Large intestine (tissue), 3 donors: ENCODE results near the gene STARD7. TPM values are rescaled to one million over a fixed set of nuclear protein-coding genes. Genes with fewer than 3 reads are reported as not detected.
A peak's percentile ranks its signal among the peaks of the same experiment; 100 is the strongest.
"Not testable (repeated sequence)": the region's sequence is repeated elsewhere in the genome, so short reads cannot be mapped to it uniquely, and the experiment has no call there.

ENCODE experiments used
- DNase-seq, 2 donors: peaks; one replicate each; pipeline versions ENCODE4 v3.0.0 to v3.0.0-alpha.2; 2013
- H3K27ac ChIP-seq: one replicate; pipeline ENCODE4 v1.5.1; 2013; ENCODE audit warnings: low read length
- H3K27me3 ChIP-seq: 2 replicates; pipeline ENCODE4 v1.6.1; 2013; ENCODE audit warnings: low read length; ENCODE audit not compliant: control insufficient read depth, insufficient read depth
- H3K36me3 ChIP-seq: 2 replicates; pipeline ENCODE4 v1.6.1; 2013; ENCODE audit warnings: low read length; ENCODE audit not compliant: control insufficient read depth, insufficient read depth
- H3K4me1 ChIP-seq: one replicate; pipeline ENCODE4 v1.6.1; 2013; ENCODE audit warnings: low read length; ENCODE audit not compliant: control insufficient read depth, insufficient read depth
- H3K4me3 ChIP-seq: one replicate; pipeline ENCODE4 v1.5.1; 2013; ENCODE audit warnings: low read length
- H3K9me3 ChIP-seq: one replicate; pipeline ENCODE4 v1.6.1; 2013; ENCODE audit warnings: mild to moderate bottlenecking, low read depth, low read length, moderate library complexity; ENCODE audit not compliant: control insufficient read depth
- WGBS: methylation state at CpG from one replicate; pipeline ENCODE4 v1.1.5; 2013; ENCODE audit warnings: low lambda C conversion rate; ENCODE audit not compliant: insufficient coverage; 5-methylcytosine and 5-hydroxymethylcytosine counted together
- polyA plus RNA-seq: library from polyadenylated mRNA; unstranded; fragments of 120-200 nt; gene quantifications from one replicate; pipeline ENCODE4 v1.2.1, GENCODE V29; 2013

Gene STARD7
- polyA plus RNA-seq, 1 donor = 121 TPM

GRCh38 chr2:96143231-96143847 lies 65.3 kb downstream of the STARD7 start:
- no peak overlapping the region for H3K27ac ChIP-seq
- H3K9me3 ChIP-seq = no peaks in the 10 kb centered on the region
- H3K27me3 ChIP-seq = peaks cover 7% of the 10 kb centered on the region
- no peak for DNase-seq
- no peak overlapping the region for H3K4me3 ChIP-seq
- WGBS = no CpG with 5 or more reads among the region's 10 CpGs
- H3K36me3 ChIP-seq = no peaks in the 10 kb centered on the region
- H3K4me1 ChIP-seq = peaks cover 14% of the 10 kb centered on the region

DNA sequence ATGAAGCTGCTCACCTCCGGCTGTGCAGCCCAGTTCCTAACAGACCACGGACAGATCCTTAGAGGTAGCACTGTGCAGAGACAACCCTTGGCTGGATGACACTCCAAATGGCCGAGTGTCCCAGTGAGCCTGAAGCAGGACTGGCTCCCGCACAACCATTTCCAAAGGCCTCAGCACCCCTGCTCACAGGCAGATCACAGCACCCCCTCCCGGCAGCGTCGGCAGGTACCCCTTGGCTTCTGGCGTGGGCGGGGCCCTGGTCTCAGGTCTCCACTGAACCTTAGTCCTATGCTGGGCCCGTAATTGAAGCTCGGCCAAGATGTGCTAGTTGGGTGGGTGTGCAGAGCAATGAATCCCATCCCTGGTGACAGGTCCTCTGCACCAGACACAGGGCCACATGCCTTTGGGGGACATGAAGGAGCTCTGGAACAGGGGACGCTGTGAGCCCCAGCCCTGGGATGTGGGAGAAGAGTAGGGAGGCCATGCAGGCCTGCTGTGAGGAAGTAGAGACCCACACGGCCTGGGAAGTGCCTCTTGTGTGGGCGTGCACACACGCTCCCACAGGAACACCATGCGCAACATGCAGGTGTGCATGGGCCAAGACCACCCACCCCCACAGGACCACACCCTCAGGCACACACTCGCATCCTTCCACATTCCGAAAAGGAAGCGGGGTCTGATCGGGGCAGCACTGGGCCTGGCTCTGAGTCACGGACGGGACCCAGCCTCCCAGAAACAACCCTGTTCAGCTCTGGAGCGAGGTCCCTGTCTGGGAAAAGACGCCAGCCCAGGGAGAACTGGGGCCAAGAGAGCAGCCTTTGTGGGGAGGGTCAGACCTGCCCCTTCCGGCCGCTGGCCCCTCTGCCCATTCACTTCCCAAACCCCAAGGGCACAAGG lies 66.2 kb downstream of the STARD7 start:
- Histone ChIP-seq H3K4me3 (no peak overlapping the region), H3K4me1 (peaks cover 16% of the 10 kb centered on the region), H3K27me3 (peaks cover 7% of the 10 kb centered on the region), H3K27ac (no peak overlapping the region), H3K36me3 (no peaks in the 10 kb centered on the region), H3K9me3 (no peaks in the 10 kb centered on the region)
- WGBS = no CpG with 5 or more reads among the region's 26 CpGs
- DNase-seq = no peak

DNA sequence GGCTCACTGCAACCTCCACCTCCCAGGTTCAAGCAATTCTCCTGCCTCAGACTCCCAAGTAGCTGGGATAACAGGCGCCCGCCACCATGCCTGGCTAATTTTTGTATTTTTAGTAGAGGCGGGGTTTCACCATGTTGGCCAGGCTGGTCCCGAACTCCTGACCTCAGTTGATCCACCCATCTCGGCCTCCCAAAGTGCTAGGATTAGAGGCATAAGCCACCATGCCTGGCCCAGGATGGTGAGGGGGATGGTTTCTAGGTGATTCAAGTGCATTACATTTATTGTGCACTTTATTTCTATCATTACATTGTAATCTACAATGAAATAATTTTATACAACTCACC lies 67.0 kb downstream of the STARD7 start:
- WGBS = no CpG with 5 or more reads among the region's 5 CpGs
- not testable (repeated sequence) for H3K4me3 ChIP-seq, H3K36me3 ChIP-seq, H3K27me3 ChIP-seq, H3K27ac ChIP-seq, DNase-seq, H3K9me3 ChIP-seq
- peaks cover 16% of the 10 kb centered on the region for H3K4me1 ChIP-seq

DNA sequence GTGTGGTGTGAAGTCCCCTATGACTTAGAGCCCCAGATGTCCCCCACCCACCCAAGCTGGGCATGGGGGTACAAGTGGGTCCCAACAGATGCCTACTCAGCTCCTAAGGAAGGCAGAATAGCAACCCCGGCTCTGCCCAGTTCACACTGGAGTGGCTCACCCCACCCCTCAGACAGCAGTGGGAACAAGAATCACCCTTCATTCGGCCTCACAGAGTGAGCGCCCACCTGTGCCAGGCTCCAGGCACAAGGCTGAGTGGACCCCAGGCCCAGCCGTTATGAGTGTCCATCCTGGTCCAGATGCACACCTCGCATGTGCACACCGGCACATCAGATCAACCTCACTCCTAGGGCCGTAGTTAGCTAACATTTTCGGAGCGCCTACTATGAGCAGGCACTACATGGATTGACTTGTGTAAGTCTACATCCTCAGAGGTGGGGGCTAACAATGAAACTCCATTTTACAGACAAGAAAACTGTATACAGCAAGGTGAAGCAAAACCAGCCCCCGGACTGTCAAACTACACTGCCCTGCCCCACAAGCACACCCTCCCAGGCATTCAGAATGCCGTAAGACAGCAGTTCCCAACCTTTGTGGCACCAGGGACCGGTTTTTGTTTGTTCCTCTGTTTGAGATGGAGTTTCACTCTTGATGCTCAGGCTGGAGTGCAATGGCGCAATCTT lies 67.5 kb downstream of the STARD7 start:
- H3K27me3 ChIP-seq = peaks cover 7% of the 10 kb centered on the region
- peaks cover 16% of the 10 kb centered on the region for H3K4me1 ChIP-seq
- H3K27ac ChIP-seq = no peak overlapping the region
- no peaks in the 10 kb centered on the region for H3K36me3 ChIP-seq
- WGBS = no CpG with 5 or more reads among the region's 13 CpGs
- no peaks in the 10 kb centered on the region for H3K9me3 ChIP-seq
- no peak overlapping the region for H3K4me3 ChIP-seq
- DNase-seq = no peak

GRCh38 chr2:96139181-96139758 lies 69.4 kb downstream of the STARD7 start:
- Histone ChIP-seq H3K36me3 (no peaks in the 10 kb centered on the region), H3K27me3 (peaks cover 2% of the 10 kb centered on the region), H3K27ac (no peak overlapping the region), H3K9me3 (no peaks in the 10 kb centered on the region), H3K4me1 (peaks cover 6% of the 10 kb centered on the region), H3K4me3 (no peak overlapping the region)
- WGBS = 100% methylated on average over 1 of the region's 7 CpGs
- DNase-seq = no peak

GRCh38 chr2:96138179-96139145 lies 70.2 kb downstream of the STARD7 start, which contains the start of gene ASTL:
TSS of gene ASTL (minus strand) at chr2:96138502. CDS start at chr2:96138436, 66 bp downstream.
- Histone ChIP-seq H3K4me3 (no peak within 1 kb of the TSS), H3K4me1 (peaks cover 6% of the 10 kb centered on the region), H3K36me3 (no peaks in the 10 kb centered on the region), H3K27ac (peak within 1 kb of the TSS; percentile 45), H3K27me3 (no peaks in the 10 kb centered on the region), H3K9me3 (no peaks in the 10 kb centered on the region)
- peak; percentile 35 to 75 for DNase-seq
- WGBS = no CpG with 5 or more reads among the region's 17 CpGs

GRCh38 chr2:96137321-96138178 lies 71.1 kb downstream of the STARD7 start:
- no peak for DNase-seq
- no peak overlapping the region for H3K27ac ChIP-seq
- no CpG with 5 or more reads among the region's 15 CpGs for WGBS
- no peaks in the 10 kb centered on the region for H3K36me3 ChIP-seq
- H3K4me3 ChIP-seq = no peak overlapping the region
- H3K27me3 ChIP-seq = no peaks in the 10 kb centered on the region
- H3K4me1 ChIP-seq = peaks cover 6% of the 10 kb centered on the region
- no peaks in the 10 kb centered on the region for H3K9me3 ChIP-seq

- WGBS = no CpG with 5 or more reads among the region's 8 CpGs
- no peak for DNase-seq
- Histone ChIP-seq H3K27ac (no peak overlapping the region), H3K36me3 (no peaks in the 10 kb centered on the region), H3K4me1 (peaks cover 6% of the 10 kb centered on the region), H3K9me3 (no peaks in the 10 kb centered on the region), H3K4me3 (no peak overlapping the region), H3K27me3 (no peaks in the 10 kb centered on the region)
Observed at GRCh38 chr2:96136129-96136720, 72.4 kb downstream of the STARD7 start.

- Histone ChIP-seq H3K9me3 (no peaks in the 10 kb centered on the region), H3K36me3 (no peaks in the 10 kb centered on the region), H3K27ac (no peak overlapping the region), H3K4me3 (no peak overlapping the region), H3K27me3 (no peaks in the 10 kb centered on the region), H3K4me1 (peaks cover 6% of the 10 kb centered on the region)
- DNase-seq = no peak
- WGBS = no CpG with 5 or more reads among the region's 5 CpGs
Observed at GRCh38 chr2:96135621-96136020, 73.0 kb downstream of the STARD7 start.
